ENCODE results near the gene ZNF771. TPM values are rescaled to one million over a fixed set of nuclear protein-coding genes. Genes with fewer than 3 reads are reported as not detected.

Gene ZNF771
- total RNA-seq, 8 experiments from 2014 or later = 1.6 to 6.9 (median 3.7) TPM

DNA sequence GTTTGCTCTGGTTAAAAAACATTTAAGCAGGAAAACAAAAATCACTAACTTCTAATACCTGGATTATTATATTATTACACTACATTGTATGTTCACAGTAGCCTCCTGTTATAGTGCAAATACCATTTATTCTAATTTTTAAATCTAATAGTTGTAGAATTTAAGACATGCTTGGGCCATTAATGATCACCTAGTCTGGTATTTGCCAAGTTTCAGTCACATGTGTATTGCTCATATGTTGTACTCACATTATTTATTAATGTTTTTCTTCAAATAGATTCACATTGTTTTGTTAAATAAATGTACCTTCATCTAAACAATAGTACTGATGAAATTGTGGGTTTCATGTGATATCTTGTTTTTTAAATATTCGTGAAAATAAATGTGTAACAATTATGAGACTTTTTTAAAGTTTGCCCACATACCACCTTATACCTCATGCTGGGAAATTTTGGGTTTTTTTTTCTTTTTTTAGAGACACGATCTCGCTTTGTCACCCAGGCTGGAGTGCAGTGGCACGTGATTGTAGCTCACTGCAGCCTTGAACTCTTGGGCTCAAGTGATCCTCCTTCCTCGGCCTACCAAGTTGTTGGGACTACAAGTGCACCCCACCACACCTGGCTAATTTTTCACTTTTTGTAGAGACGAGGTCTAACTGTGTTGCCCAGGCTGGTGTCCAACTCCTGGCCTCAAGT is 5.9 kb downstream of the ZNF771 start:
- Histone ChIP-seq H3K4me3 (no peak overlapping the region), H3K27ac (no peak overlapping the region), H3K4me1 (replicated peaks in 1 of 2) (peaks cover 11 to 19% of the 10 kb centered on the region in 2 donors)
- 63 to 100% (median 93%) methylated on average over 1 to 6 of the region's 6 CpGs for WGBS, 10 experiments
- ATAC-seq (replicated peaks in 6 of 8) = no peak
- in situ Hi-C loops (cut with MboI; ENCODE audit: low pct_unique_long_range_greater_than_20kb in 2 of 9, low sequenced_read_pairs in 9 of 9, unreplicated experiment in 9 of 9) = loop anchor here in 3 of 9 experiments (25.0 kb wide), 2 partner anchors 301 to 326 kb away; partner anchors contain the start of genes PPP4C (in 2 of the 3), TBX6 (in 2 of the 3), YPEL3 (in 2 of the 3) and GDPD3 (in 1 of the 3)

DNA sequence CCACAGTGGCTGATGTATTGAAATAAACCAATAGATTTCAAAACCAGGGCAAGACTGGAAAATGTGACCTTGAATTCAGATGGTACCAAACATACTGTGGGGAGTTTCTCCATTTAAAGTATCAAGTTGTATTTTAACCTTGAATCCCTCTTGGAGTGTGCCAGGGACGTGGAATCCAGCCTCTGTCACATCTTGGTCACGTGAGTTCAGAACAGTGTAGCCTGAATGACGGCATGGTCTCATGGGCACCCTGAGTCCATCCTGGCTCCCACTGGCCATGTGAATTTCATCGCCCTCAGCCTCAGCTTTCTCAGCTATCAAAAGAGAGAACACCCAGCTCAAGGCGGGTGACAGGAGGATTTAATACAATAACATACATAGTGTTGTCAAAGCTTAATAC is 6.8 kb downstream of the ZNF771 start:
- 90 to 100% (median 97%) methylated on average over 2 to 3 of the region's 5 CpGs; no CpG with 5 or more reads in 4 of the 10 experiments for WGBS, 10 experiments
- H3K4me1 ChIP-seq (replicated peaks in 1 of 2) = peaks cover 11 to 23% of the 10 kb centered on the region in 2 donors
- ATAC-seq (replicated peaks in 6 of 8) = no peak
- H3K27ac ChIP-seq = no peak overlapping the region
- in situ Hi-C loops (cut with MboI; ENCODE audit: low pct_unique_long_range_greater_than_20kb in 2 of 9, low sequenced_read_pairs in 9 of 9, unreplicated experiment in 9 of 9) = loop anchor here in 3 of 9 experiments (25.0 kb wide), 2 partner anchors 302 to 327 kb away; partner anchors contain the start of genes PPP4C (in 2 of the 3), TBX6 (in 2 of the 3), YPEL3 (in 2 of the 3) and GDPD3 (in 1 of the 3)
- no peak overlapping the region for H3K4me3 ChIP-seq

DNA sequence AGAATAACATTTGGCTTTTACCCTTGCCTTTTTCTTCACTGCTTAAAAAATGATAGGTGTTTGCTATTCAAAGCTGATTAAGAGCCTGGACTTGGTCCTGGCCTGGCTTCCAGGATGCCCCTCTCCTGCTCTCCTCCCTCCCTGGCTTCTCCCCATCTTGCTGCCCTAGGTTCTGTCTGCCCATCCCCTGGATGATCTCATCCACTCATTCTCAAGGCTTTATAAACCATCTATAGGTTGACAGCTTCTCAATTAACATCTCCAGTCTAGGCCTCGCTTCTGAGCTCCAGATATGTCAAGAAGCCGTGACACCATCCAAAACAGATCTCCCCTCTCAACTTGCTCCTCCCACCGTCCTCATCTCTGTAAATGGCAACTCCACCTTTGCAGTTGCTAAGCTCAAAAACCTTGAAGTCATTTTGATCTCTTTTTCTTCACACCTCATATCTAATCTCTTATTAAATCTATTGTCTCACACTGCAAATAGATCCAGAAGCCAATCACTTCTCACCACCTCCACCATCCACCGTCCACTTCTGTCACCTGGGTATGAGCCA is 8.7 kb downstream of the ZNF771 start:
- peaks cover 5 to 21% of the 10 kb centered on the region in 2 donors for H3K4me1 ChIP-seq (replicated peaks in 1 of 2)
- in situ Hi-C loops (cut with MboI; ENCODE audit: low pct_unique_long_range_greater_than_20kb in 2 of 9, low sequenced_read_pairs in 9 of 9, unreplicated experiment in 9 of 9) = loop anchor here in 3 of 9 experiments (25.0 kb wide), 2 partner anchors 304 to 329 kb away; partner anchors contain the start of genes PPP4C (in 2 of the 3), TBX6 (in 2 of the 3), YPEL3 (in 2 of the 3) and GDPD3 (in 1 of the 3)
- no peak overlapping the region for H3K4me3 ChIP-seq
- H3K27ac ChIP-seq = no peak overlapping the region
- 20 to 100% (median 90%) methylated on average over 1 to 4 of the region's 4 CpGs; no CpG with 5 or more reads in 1 of the 10 experiments for WGBS, 10 experiments
- no peak for ATAC-seq (replicated peaks in 6 of 8)

DNA sequence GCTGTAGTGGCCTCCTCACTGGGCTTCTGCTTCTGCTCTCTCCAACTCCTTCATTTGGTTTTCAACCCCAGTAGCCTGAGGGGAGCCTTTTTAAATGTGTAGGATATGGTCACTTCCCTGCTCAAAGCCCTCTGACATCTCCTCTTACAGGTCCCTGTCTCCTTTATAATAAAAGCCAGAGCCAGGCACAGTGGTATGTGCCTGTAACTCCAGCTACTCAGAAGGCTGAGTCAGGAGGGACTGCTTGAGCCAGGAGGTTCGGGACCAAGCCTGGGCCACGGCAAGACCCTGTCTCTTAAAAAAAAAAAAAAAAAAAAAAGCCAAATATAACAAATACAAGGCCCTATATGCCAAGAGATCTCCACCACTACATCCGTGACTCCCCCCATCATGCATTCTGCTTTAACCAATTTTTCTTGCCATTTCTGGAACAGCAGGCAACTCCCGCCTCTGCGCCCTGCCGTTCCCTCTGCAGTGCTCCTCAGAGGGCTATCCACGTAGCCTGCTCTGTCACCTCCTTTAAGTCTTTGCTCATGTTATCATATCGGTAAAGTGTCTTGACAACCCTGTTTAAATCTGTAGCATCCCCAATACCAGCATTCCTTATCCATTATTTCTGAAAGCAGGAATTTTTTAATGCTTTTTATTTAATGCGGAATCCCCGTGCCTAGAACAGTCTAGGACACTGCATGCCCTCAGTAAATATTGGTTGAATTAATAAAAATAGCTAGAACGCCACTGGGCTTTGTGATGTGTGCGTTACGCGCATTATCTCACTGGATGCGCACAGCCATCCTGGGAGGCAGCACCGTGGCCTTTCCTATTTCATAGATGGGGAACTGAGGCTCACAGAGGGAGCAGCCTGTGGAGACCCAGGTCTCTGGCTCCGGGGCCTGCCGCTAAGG is 9.5 kb downstream of the ZNF771 start:
- peak in 1 of 8 experiments; percentile 7 for ATAC-seq (replicated peaks in 6 of 8)
- 64 to 95% (median 81%) methylated on average over 1 to 12 of the region's 18 CpGs for WGBS, 10 experiments
- Histone ChIP-seq H3K27ac (peak overlapping the region; percentile 78 to 83), H3K4me1 (replicated peaks in 1 of 2) (peaks cover 5 to 21% of the 10 kb centered on the region in 2 donors), H3K4me3 (peak overlapping the region; percentile 33 to 41 (median 40))
- in situ Hi-C loops (cut with MboI; ENCODE audit: low pct_unique_long_range_greater_than_20kb in 2 of 9, low sequenced_read_pairs in 9 of 9, unreplicated experiment in 9 of 9) = loop anchor here in 3 of 9 experiments (25.0 kb wide), 2 partner anchors 305 to 330 kb away; partner anchors contain the start of genes PPP4C (in 2 of the 3), TBX6 (in 2 of the 3), YPEL3 (in 2 of the 3) and GDPD3 (in 1 of the 3)

DNA sequence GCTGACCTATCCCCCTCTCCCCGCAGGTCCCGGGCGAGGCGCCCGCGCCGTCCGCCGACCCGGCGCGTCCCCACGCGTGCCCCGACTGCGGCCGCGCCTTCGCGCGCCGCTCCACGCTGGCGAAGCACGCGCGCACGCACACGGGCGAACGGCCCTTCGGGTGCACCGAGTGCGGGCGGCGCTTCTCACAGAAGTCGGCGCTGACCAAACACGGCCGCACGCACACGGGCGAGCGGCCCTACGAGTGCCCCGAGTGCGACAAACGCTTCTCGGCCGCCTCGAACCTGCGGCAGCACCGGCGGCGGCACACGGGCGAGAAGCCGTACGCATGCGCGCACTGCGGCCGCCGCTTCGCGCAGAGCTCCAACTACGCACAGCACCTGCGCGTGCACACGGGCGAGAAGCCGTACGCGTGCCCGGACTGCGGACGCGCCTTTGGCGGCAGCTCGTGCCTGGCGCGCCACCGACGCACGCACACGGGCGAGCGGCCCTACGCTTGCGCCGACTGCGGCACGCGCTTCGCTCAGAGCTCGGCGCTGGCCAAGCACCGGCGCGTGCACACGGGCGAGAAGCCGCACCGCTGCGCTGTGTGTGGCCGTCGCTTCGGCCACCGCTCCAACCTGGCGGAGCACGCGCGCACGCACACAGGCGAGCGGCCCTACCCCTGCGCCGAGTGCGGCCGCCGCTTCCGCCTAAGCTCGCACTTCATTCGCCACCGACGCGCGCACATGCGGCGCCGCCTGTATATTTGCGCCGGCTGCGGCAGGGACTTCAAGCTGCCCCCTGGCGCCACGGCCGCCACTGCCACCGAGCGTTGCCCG is 10.3 kb downstream of the ZNF771 start:
- peaks cover 5 to 21% of the 10 kb centered on the region in 2 donors for H3K4me1 ChIP-seq (replicated peaks in 1 of 2)
- peak overlapping the region; percentile 78 to 83 for H3K27ac ChIP-seq
- ATAC-seq (replicated peaks in 6 of 8) = peak; percentile 90 to 96 (median 94)
- in situ Hi-C loops (cut with MboI; ENCODE audit: low pct_unique_long_range_greater_than_20kb in 2 of 9, low sequenced_read_pairs in 9 of 9, unreplicated experiment in 9 of 9) = loop anchor here in 3 of 9 experiments (25.0 kb wide), 2 partner anchors 305 to 330 kb away; partner anchors contain the start of genes PPP4C (in 2 of the 3), TBX6 (in 2 of the 3), YPEL3 (in 2 of the 3) and GDPD3 (in 1 of the 3)
- peak overlapping the region; percentile 33 to 41 (median 40) for H3K4me3 ChIP-seq
- WGBS, 10 experiments = 0 to 5% (median 1%) methylated on average over 6 to 33 of the region's 140 CpGs; no CpG with 5 or more reads in 5 of the 10 experiments

DNA sequence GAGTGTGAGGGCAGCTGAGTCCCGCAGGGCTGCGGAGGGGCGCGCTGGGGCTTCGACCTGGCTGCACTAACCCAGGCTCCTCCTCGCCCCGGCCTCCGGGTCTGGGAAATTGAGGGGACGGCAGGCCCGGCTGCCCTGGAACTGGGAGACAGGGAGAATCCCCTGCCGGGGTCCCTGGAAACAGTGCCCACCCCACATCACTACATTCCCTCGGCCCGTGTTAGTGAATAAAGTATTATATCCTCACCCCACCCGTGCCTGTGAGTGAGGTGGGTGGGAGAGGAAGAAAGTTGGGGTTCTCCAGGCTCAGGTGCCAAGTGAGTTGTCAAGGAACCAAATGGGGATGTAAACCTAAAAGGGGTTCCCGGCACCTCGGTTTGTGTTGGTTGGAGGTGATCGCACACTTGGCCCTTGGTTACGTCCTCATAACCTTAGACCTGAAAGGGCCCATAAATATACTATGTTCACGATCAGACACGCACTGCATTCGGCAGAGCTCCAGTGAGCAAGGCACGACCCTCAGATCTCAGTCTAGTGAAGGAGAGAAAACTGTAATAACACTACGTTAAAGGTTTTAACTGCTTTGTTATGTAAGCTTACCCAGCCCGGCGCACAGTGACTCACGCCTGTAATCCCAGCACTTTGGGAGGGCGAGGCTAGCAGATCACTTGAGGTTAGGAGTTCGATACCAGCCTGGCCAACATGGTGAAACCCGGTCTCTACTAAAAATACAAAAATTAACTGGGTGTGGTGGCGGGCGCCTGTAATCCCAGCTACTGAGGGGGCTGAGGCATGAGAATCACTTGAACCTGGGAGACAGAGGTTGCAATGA is 11.2 kb downstream of the ZNF771 start:
- Histone ChIP-seq H3K27ac (peak overlapping the region; percentile 70 to 83), H3K4me1 (replicated peaks in 1 of 2) (peaks cover 5 to 21% of the 10 kb centered on the region in 2 donors), H3K4me3 (peak overlapping the region; percentile 33 to 41 (median 40))
- 80 to 100% (median 97%) methylated on average over 2 to 13 of the region's 31 CpGs; no CpG with 5 or more reads in 2 of the 10 experiments for WGBS, 10 experiments
- in situ Hi-C loops (cut with MboI; ENCODE audit: low pct_unique_long_range_greater_than_20kb in 2 of 9, low sequenced_read_pairs in 9 of 9, unreplicated experiment in 9 of 9) = loop anchor here in 3 of 9 experiments (25.0 kb wide), 2 partner anchors 306 to 331 kb away; partner anchors contain the start of genes PPP4C (in 2 of the 3), TBX6 (in 2 of the 3), YPEL3 (in 2 of the 3) and GDPD3 (in 1 of the 3)
- no peak for ATAC-seq (replicated peaks in 6 of 8)

DNA sequence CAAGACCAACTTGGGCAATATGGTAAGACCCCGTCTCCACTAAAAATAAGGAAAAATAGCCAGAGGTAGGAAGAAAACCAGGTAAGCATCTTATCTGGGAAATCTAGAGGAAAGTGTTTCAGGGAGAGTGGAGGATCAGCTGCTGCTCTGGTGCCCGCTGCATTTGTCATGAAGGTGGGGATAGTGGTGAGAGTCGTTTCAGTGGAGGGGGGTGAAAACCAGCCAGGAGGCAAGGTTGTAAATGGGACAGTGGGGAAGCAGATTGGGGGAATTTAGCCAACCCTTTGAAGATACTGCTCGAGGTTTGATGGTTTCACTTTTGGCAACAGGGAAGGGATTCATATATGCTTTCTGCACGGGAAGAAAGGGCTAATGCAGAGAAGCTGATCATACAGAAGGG is 13.6 kb downstream of the ZNF771 start:
- 53 to 100% (median 82%) methylated on average over 1 to 5 of the region's 5 CpGs; no CpG with 5 or more reads in 3 of the 10 experiments for WGBS, 10 experiments
- in situ Hi-C loops (cut with MboI; ENCODE audit: low pct_unique_long_range_greater_than_20kb in 2 of 9, low sequenced_read_pairs in 9 of 9, unreplicated experiment in 9 of 9) = loop anchor here in 3 of 9 experiments (25.0 kb wide), 2 partner anchors 309 to 334 kb away; partner anchors contain the start of genes PPP4C (in 2 of the 3), TBX6 (in 2 of the 3), YPEL3 (in 2 of the 3) and GDPD3 (in 1 of the 3)
- no peak overlapping the region for H3K27ac ChIP-seq
- peaks cover 5 to 17% of the 10 kb centered on the region in 2 donors for H3K4me1 ChIP-seq (replicated peaks in 1 of 2)
- no peak for ATAC-seq (replicated peaks in 6 of 8)
- H3K4me3 ChIP-seq = no peak overlapping the region

DNA sequence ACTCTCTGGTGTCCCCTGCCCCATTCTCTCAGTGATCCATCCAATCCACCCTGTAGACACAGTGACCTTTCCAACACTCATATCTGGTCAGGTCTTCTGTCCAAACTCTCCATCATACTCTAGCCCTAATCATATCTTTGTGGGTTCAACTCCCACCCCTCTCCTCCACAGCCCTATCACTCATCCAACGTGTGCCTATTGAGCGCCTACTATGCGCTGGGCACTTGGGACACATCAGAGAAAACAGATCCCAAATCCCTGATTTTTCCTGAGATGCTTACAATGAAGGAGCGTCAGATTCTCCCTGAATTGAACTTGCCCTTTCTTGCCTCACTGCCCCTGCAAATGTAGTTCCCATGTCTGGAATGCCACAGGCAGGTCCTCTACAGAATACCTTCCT is 20.6 kb downstream of the ZNF771 start:
- Histone ChIP-seq H3K4me1 (replicated peaks in 1 of 2) (peaks cover 10 to 16% of the 10 kb centered on the region in 2 donors), H3K27ac (no peak overlapping the region)
- WGBS, 10 experiments = 80 to 100% (median 97%) methylated on average over 1 to 4 of the region's 4 CpGs; no CpG with 5 or more reads in 3 of the 10 experiments

DNA sequence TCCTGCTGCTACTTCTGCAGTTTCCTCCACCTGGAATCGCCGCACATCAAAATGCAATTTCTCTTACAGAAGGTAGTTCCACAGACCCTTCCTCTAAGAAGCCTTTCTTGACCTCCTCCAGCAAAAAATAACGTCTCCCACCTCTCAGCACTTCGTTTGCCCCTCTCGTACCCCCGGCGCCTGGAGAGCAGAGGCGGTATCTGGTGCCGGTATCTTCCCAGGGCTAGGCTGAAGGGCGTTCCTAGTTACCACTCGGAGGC is 21.9 kb downstream of the ZNF771 start:
- H3K4me1 ChIP-seq (replicated peaks in 1 of 2) = peaks cover 10 to 16% of the 10 kb centered on the region in 2 donors
- WGBS, 10 experiments = 0 to 24% (median 7%) methylated on average over 2 to 8 of the region's 11 CpGs; no CpG with 5 or more reads in 3 of the 10 experiments
- peak overlapping the region; percentile 54 to 70 (median 56) for H3K4me3 ChIP-seq
- H3K27ac ChIP-seq = no peak overlapping the region
- in situ Hi-C loops (cut with MboI; ENCODE audit: low pct_unique_long_range_greater_than_20kb in 2 of 9, low sequenced_read_pairs in 9 of 9, unreplicated experiment in 9 of 9) = loop anchor here in 5 of 9 experiments (25.0 kb wide), 1 partner anchor 208 kb away; no protein-coding TSS in a partner anchor
- ATAC-seq (replicated peaks in 6 of 8) = peak in 2 of 8 experiments; percentile 6 to 20

More for the DNA sequence above, 20.6 kb downstream of the ZNF771 start:
- in situ Hi-C loops (cut with MboI; ENCODE audit: low pct_unique_long_range_greater_than_20kb in 2 of 9, low sequenced_read_pairs in 9 of 9, unreplicated experiment in 9 of 9) = loop anchor here in 5 of 9 experiments (25.0 kb wide), 1 partner anchor 209 kb away; no protein-coding TSS in a partner anchor
- no peak overlapping the region for H3K4me3 ChIP-seq
- no peak for ATAC-seq (replicated peaks in 6 of 8)

DNA sequence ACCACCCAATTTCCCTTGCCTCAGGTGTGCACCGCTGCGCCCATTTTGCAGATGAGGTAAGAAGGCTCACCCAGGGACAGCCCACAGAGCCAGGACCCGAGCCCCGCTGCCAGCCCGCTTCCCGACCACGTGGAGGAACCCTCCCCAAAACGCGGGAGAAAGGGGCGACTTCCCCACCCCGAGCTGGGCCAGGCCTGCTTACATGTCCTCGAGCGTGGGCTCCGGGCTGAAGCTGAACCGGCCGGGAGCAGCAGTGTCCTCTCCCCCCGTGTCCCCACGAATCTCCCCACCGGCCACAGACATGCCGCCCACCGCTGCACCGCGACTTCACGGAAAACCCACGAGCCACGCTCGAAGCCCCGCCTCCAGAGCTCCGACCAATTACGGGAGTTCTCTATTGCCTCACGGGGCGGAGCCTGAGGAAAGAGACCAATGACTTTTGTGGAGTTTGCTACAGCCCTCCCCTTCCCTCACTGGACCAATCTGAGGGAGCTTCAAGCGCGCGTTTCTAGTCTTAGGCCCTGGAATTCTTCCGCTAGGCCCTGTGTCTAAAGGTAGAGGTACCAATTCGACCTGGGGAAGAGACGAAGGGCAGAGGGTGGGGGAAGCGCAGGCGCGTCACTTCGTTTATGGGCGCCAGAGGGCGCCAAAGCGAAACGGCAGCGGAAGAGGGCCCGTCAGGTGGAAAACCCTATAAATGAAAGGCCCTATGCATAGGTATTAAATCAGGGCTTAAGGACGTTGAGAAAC is 22.4 kb downstream of the ZNF771 start, which contains the start of gene DCTPP1:
TSS of gene DCTPP1 (minus strand) at position 353 of the 750 bp plus-strand sequence. CDS start at position 303, 50 bp downstream.
- H3K27ac ChIP-seq = peak within 1 kb of the TSS; percentile 78 to 79
- peaks cover 10 to 16% of the 10 kb centered on the region in 2 donors for H3K4me1 ChIP-seq (replicated peaks in 1 of 2)
- in situ Hi-C loops (cut with MboI; ENCODE audit: low pct_unique_long_range_greater_than_20kb in 2 of 9, low sequenced_read_pairs in 9 of 9, unreplicated experiment in 9 of 9) = loop anchor here in 5 of 9 experiments (25.0 kb wide), 1 partner anchor 207 kb away; no protein-coding TSS in a partner anchor
- 0 to 39% (median 0%) methylated on average over 3 to 21 of the region's 49 CpGs; no CpG with 5 or more reads in 5 of the 10 experiments for WGBS, 10 experiments
- ATAC-seq (replicated peaks in 6 of 8) = peak; percentile 97 to 99 (median 98)
- peak within 1 kb of the TSS; percentile 54 to 70 (median 56) for H3K4me3 ChIP-seq

Data from motor neuron (in vitro differentiated cells).